ENCODE data around the gene IGF2BP2. TPM values are rescaled to one million over a fixed set of nuclear protein-coding genes. Genes with fewer than 3 reads are reported as not detected.

The IGF2BP2 gene
- total and polyA plus RNA-seq, 2 of the 8 experiments (the other 6 are each of a cell fraction or from before 2014, with no cell fraction given) = 7.4 to 121 TPM

DNA sequence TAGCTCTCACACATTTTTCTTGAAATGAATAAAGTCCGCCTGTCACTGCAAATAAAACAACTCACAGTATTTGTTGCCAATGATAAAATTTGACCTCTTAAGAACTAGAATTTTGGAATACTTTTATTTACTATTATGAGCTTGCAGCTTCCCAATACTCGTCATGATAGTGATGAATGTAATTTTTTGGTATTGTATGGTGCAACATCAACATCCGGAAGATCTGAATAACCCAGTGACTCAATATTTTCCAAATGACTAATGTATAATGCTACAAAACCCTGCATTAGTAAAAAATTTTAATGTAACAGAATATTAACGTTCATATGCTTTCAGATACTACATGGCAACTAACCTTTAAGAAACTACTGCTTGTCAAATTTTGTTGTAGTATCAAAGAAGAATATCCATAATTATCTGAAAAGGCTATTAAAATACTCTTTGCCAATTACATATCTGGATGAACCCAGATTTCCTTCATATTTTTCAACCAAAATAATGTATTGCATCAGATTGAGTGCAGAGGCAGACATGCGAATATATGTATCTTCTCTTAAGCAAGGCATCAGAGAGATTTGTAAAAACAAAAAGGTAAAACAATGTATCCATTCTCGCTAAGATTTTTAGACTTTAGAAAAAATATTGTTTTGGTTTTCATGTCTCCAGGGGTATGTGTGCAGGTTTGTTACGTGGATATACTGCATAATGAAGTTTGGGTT, 95.3 kb downstream of the IGF2BP2 start:
- Histone ChIP-seq H2BK20ac (ENCODE audit: low read length) (no peak overlapping the region), H3K56ac (replicated peaks; ENCODE audit: insufficient read length, low read depth, low read length) (no peak overlapping the region), H3K23ac (ENCODE audit: insufficient read length) (no peak overlapping the region), H3K4me2 (ENCODE audit: insufficient read depth in 1 of 2, low read depth in 2 of 2, low read length in 2 of 2) (no peak overlapping the region), H3K4me1 (replicated peaks in 1 of 4; ENCODE audit: control insufficient read depth in 3 of 4, insufficient read depth in 4 of 4, low read length in 3 of 4) (peaks cover 2 to 37% (median 31%) of the 10 kb centered on the region in 4 experiments; a peak in 6 of 7 replicates), H4K20me1 (replicated peaks in 1 of 2; ENCODE audit: control insufficient read depth in 1 of 2, insufficient read depth in 2 of 2, low read length in 2 of 2) (peaks cover 8 to 24% of the 10 kb centered on the region in 2 experiments), H3K4me3 (ENCODE audit: extremely low read depth in 1 of 4, insufficient read depth in 2 of 4, low read depth in 3 of 4, low read length in 4 of 4) (no peak overlapping the region), H3K79me2 (ENCODE audit: control insufficient read depth in 1 of 2, insufficient read depth in 2 of 2, low read length in 2 of 2) (peaks cover 0 to 94% of the 10 kb centered on the region in 2 experiments; a peak in 3 of 4 replicates), H3K36me3 (ENCODE audit: control insufficient read depth in 2 of 4, insufficient read depth in 4 of 4, low read length in 3 of 4) (no peaks in the 10 kb centered on the region), H3K79me1 (ENCODE audit: low read depth, low read length) (peaks cover 8% of the 10 kb centered on the region; the same call in 1 of the 2 replicates), H3K9ac (replicated peaks in 1 of 4; ENCODE audit: extremely low read depth in 1 of 4, low read depth in 3 of 4, low read length in 3 of 4) (no peak overlapping the region), H3K23me2 (ENCODE audit: low read depth, low read length) (no peaks in the 10 kb centered on the region), H2BK12ac (ENCODE audit: low read depth, low read length) (no peak overlapping the region), H2AFZ (ENCODE audit: low read length) (no peak overlapping the region), H3K9me3 (ENCODE audit: insufficient read depth in 2 of 2, low read depth in 1 of 2, low read length in 1 of 2) (no peaks in the 10 kb centered on the region), H4K8ac (ENCODE audit: extremely low read depth, insufficient read depth, low read length) (no peak overlapping the region), H3K14ac (ENCODE audit: insufficient read length) (no peak overlapping the region), H2AK5ac (ENCODE audit: low read depth, low read length) (no peak overlapping the region), H3K27me3 (replicated peaks in 1 of 4; ENCODE audit: control insufficient read depth in 3 of 4, extremely low read depth in 1 of 4, insufficient read depth in 3 of 4, low read length in 3 of 4) (no peaks in the 10 kb centered on the region), H2BK5ac (ENCODE audit: low read depth, low read length) (no peak overlapping the region), H3K4ac (replicated peaks; ENCODE audit: insufficient read length, low read depth, low read length) (no peak overlapping the region), H3K18ac (ENCODE audit: extremely low read depth, low read length) (no peak overlapping the region), H3K27ac (ENCODE audit: low read depth, low read length) (no peak overlapping the region), H2BK15ac (ENCODE audit: low read length) (no peak overlapping the region), H4K5ac (ENCODE audit: insufficient read length, low read depth, low read length) (no peak overlapping the region), H2BK120ac (replicated peaks; ENCODE audit: low read depth, low read length) (no peak overlapping the region), H4K91ac (replicated peaks; ENCODE audit: insufficient read length, low read length) (no peak overlapping the region)
- FAIRE-seq = no peak
- POLR2A ChIA-PET (ENCODE audit: partially characterized antibody) = no interaction called here
- 89% methylated on average over 7 of the region's 7 CpGs; no CpG with 5 or more reads in 1 of the 2 experiments for WGBS, 2 experiments (ENCODE audit: extremely low coverage in 1 of 2, insufficient coverage in 1 of 2, insufficient read length in 1 of 2, insufficient replicate concordance in 2 of 2, low coverage in 1 of 2, low lambda C conversion rate in 2 of 2, missing lambda C conversion rate in 1 of 2)
- CTCF ChIA-PET (ENCODE audit: partially characterized antibody) = interaction anchor here (0.7 to 21.4 kb wide), 3 partner anchors 32 to 112 kb away, joined by 3 to 345 read pairs (median 4); no protein-coding TSS in a partner anchor
- DNase-seq (ENCODE audit: low read depth in 1 of 2, low spot score in 2 of 2) = no peak
- no peak for TF ChIP-seq NANOG (IDR thresholded peaks at IDR 0.05; ENCODE audit: insufficient read depth, low read depth, low read length, poor library complexity, severe bottlenecking)
- no peak for TF ChIP-seq HDAC2 (IDR thresholded peaks at IDR 0.05; ENCODE audit: borderline replicate concordance in 1 of 2, low read depth in 2 of 2, low read length in 2 of 2)
- no peak for TF ChIP-seq PHF8 (conservative IDR thresholded peaks at IDR 0.05; ENCODE audit: low read depth, low read length)
- TF ChIP-seq, protein P1, sequence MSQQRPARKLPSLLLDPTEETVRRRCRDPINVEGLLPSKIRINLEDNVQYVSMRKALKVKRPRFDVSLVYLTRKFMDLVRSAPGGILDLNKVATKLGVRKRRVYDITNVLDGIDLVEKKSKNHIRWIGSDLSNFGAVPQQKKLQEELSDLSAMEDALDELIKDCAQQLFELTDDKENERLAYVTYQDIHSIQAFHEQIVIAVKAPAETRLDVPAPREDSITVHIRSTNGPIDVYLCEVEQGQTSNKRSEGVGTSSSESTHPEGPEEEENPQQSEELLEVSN (IDR thresholded peaks at IDR 0.05) = no peak
- no peak for TF ChIP-seq CBX5 (IDR thresholded peaks at IDR 0.05; ENCODE audit: low read depth, low read length)
- TF ChIP-seq, protein P2, sequence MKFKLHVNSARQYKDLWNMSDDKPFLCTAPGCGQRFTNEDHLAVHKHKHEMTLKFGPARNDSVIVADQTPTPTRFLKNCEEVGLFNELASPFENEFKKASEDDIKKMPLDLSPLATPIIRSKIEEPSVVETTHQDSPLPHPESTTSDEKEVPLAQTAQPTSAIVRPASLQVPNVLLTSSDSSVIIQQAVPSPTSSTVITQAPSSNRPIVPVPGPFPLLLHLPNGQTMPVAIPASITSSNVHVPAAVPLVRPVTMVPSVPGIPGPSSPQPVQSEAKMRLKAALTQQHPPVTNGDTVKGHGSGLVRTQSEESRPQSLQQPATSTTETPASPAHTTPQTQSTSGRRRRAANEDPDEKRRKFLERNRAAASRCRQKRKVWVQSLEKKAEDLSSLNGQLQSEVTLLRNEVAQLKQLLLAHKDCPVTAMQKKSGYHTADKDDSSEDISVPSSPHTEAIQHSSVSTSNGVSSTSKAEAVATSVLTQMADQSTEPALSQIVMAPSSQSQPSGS (IDR thresholded peaks at IDR 0.05; ENCODE audit: low read length) = no peak
- no peak for TF ChIP-seq RXRA (IDR thresholded peaks at IDR 0.05; ENCODE audit: insufficient read depth, low read depth, low read length)
- no peak for TF ChIP-seq YY1 (IDR thresholded peaks at IDR 0.05; ENCODE audit: low read depth, low read length)
- TF ChIP-seq JUND (IDR thresholded peaks at IDR 0.05; ENCODE audit: low read length) = no peak

All from H1 (cell line).